Ishikawa (cell line): ENCODE results near the gene PRELID1.

Experiments
- CREB1 ChIP-seq: IDR thresholded peaks from 2 replicates; pipeline ENCODE4 v1.6.1; 2012; ENCODE audit warnings: low read depth
- EGR1 ChIP-seq: IDR thresholded peaks from 2 replicates; pipeline ENCODE4 v1.6.1; 2012
- EP300 ChIP-seq: IDR thresholded peaks from 2 replicates; pipeline ENCODE4 v1.6.1; 2012; ENCODE audit warnings: borderline replicate concordance
- TAF1 ChIP-seq: IDR thresholded peaks from 2 replicates; pipeline ENCODE4 v1.6.1; 2012; ENCODE audit warnings: low read depth, mild to moderate bottlenecking
- TEAD4 ChIP-seq: IDR thresholded peaks from 2 replicates; pipeline ENCODE4 v1.6.1; 2012
- TF ChIP-seq, protein P1 (sequence below): IDR thresholded peaks from 2 replicates; pipeline ENCODE4 v1.6.1; 2012; ENCODE audit warnings: low read depth, mild to moderate bottlenecking
- TF ChIP-seq, protein P2 (sequence below): IDR thresholded peaks from 2 replicates; pipeline ENCODE4 v1.6.1; 2012

DNA sequence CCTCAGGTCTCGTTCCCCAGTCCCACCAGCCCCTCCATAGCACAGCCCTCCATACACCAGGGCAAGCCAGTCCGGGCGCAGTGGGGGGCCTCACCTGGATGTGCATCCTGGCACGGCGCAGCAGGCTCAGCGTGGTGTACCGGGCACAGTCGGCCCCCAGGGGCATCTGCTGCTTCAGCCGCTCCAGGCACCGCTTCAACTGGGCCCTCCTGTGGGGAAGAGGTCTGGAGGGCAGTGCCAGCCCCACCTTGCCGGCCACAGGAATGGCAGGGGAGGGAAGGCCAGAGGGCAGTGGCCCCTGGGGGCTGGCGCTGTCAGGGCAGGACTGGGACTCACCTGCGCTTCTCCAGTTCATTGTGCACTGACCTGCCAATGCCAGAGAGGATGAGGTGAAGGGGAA is 6.7 kb downstream of the PRELID1 start:
- TF ChIP-seq EP300 (no peak), TEAD4 (no peak), TAF1 (no peak), CREB1 (no peak), EGR1 (no peak)
- TF ChIP-seq, protein P1, sequence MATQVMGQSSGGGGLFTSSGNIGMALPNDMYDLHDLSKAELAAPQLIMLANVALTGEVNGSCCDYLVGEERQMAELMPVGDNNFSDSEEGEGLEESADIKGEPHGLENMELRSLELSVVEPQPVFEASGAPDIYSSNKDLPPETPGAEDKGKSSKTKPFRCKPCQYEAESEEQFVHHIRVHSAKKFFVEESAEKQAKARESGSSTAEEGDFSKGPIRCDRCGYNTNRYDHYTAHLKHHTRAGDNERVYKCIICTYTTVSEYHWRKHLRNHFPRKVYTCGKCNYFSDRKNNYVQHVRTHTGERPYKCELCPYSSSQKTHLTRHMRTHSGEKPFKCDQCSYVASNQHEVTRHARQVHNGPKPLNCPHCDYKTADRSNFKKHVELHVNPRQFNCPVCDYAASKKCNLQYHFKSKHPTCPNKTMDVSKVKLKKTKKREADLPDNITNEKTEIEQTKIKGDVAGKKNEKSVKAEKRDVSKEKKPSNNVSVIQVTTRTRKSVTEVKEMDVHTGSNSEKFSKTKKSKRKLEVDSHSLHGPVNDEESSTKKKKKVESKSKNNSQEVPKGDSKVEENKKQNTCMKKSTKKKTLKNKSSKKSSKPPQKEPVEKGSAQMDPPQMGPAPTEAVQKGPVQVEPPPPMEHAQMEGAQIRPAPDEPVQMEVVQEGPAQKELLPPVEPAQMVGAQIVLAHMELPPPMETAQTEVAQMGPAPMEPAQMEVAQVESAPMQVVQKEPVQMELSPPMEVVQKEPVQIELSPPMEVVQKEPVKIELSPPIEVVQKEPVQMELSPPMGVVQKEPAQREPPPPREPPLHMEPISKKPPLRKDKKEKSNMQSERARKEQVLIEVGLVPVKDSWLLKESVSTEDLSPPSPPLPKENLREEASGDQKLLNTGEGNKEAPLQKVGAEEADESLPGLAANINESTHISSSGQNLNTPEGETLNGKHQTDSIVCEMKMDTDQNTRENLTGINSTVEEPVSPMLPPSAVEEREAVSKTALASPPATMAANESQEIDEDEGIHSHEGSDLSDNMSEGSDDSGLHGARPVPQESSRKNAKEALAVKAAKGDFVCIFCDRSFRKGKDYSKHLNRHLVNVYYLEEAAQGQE = no peak
- TF ChIP-seq, protein P2, sequence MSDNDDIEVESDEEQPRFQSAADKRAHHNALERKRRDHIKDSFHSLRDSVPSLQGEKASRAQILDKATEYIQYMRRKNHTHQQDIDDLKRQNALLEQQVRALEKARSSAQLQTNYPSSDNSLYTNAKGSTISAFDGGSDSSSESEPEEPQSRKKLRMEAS = no peak
